ENCODE data around the gene PRKCB.
"Not testable (repeated sequence)": the region's sequence is repeated elsewhere in the genome, so short reads cannot be mapped to it uniquely, and the experiment has no call there.

DNA sequence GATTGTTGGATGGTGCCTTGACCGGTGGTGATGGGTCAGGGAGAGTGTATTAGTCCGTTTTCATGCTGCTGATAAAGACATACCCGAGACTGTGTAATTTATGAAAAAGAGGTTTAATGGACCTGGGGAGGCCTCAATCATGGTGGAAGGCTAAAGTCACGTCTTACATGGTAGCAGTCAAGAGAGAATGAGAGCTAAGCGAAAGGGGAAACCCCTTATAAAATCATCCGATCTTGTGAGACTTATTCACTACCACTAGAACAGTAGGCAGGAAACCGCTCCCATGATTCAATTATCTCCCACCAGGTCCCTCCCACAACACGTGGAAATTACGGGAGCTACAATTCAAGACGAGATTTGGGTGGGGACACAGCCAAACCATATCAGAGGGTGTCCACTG, 316.3 kb downstream of the PRKCB start:
- TF ChIP-seq, protein P1, sequence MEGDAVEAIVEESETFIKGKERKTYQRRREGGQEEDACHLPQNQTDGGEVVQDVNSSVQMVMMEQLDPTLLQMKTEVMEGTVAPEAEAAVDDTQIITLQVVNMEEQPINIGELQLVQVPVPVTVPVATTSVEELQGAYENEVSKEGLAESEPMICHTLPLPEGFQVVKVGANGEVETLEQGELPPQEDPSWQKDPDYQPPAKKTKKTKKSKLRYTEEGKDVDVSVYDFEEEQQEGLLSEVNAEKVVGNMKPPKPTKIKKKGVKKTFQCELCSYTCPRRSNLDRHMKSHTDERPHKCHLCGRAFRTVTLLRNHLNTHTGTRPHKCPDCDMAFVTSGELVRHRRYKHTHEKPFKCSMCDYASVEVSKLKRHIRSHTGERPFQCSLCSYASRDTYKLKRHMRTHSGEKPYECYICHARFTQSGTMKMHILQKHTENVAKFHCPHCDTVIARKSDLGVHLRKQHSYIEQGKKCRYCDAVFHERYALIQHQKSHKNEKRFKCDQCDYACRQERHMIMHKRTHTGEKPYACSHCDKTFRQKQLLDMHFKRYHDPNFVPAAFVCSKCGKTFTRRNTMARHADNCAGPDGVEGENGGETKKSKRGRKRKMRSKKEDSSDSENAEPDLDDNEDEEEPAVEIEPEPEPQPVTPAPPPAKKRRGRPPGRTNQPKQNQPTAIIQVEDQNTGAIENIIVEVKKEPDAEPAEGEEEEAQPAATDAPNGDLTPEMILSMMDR (IDR thresholded peaks at IDR 0.05), result not testable (repeated sequence)
- not testable (repeated sequence) for TF ChIP-seq POLR2A, EP300, POLR2AphosphoS5 (IDR thresholded peaks at IDR 0.05)

Measured in upper lobe of left lung (tissue), 4 donors.